ENCODE measurements around the gene PAXX. TPM values are rescaled to one million over a fixed set of nuclear protein-coding genes. Genes with fewer than 3 reads are reported as not detected.

PAXX gene
- total RNA-seq, 4 donors from 2014 or later = 65.7 to 142 (median 68.9) TPM

DNA sequence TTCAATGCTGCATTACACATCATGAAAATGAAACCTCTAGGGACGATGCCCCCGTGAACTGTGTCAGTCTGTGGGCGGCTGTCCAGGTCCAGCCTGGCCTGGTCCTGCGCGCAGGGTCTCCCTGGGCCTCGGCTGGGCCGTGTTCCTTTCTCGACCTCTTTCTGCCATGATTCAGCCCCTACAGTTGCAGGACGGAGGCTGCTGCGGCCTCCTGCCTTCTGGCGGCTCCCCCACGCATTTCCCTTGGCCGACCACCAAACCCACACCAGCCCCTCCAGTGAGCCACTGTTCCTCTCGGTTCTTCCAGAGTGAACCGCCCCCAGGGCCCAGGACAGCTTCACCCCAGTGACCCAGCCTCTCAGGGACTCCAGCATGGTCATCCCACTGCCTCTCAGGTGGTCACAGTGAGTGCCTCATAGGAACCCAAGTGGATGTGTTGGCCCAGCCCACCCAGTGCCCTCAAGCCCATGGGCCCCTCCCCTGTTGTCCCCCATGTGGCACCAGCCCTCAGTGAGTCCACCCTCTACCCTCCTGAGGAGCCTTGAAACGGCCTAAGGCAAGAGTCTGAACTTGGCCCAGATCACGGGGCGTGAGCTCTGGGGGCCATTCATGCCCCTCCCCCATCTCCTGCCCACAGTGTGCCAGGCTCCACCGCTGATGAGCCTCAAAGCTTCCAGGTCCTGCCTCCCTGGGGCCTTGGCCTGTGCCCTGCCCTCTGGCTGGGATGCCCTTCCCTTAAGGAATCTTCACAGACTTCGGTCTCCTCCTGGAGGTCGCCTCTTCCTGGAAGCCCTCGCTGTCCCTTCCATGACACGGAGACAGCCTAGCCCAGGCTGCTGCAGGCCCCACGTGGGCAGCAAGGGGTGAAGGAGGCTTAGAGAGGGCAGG lies 14.1 kb downstream of the PAXX start:
- H3K9me3 ChIP-seq = peaks cover 0 to 5% (median 0%) of the 10 kb centered on the region in 4 donors
- TF ChIP-seq EP300 (IDR thresholded peaks at IDR 0.05) = peak in 1 of 2 donors; percentile 10
- TF ChIP-seq, protein P1, sequence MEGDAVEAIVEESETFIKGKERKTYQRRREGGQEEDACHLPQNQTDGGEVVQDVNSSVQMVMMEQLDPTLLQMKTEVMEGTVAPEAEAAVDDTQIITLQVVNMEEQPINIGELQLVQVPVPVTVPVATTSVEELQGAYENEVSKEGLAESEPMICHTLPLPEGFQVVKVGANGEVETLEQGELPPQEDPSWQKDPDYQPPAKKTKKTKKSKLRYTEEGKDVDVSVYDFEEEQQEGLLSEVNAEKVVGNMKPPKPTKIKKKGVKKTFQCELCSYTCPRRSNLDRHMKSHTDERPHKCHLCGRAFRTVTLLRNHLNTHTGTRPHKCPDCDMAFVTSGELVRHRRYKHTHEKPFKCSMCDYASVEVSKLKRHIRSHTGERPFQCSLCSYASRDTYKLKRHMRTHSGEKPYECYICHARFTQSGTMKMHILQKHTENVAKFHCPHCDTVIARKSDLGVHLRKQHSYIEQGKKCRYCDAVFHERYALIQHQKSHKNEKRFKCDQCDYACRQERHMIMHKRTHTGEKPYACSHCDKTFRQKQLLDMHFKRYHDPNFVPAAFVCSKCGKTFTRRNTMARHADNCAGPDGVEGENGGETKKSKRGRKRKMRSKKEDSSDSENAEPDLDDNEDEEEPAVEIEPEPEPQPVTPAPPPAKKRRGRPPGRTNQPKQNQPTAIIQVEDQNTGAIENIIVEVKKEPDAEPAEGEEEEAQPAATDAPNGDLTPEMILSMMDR (IDR thresholded peaks at IDR 0.05) = no peak
- H3K36me3 ChIP-seq = peaks cover 0 to 50% (median 5%) of the 10 kb centered on the region in 3 donors
- H3K27ac ChIP-seq = peak overlapping the region in 3 of 4 donors; percentile 12 to 71 (median 43)
- no peak for DNase-seq (ENCODE audit: low spot score in 2 of 2)
- H3K4me3 ChIP-seq = no peak overlapping the region
- H3K27me3 ChIP-seq = no peaks in the 10 kb centered on the region
- 38 to 43% methylated on average over 21 of the region's 24 CpGs for WGBS, 2 donors
- H3K4me1 ChIP-seq = peaks cover 0 to 27% (median 8%) of the 10 kb centered on the region in 4 donors

- no peak for DNase-seq (ENCODE audit: low spot score in 2 of 2)
- H3K27me3 ChIP-seq = no peaks in the 10 kb centered on the region
- WGBS, 2 donors = 46 to 59% methylated on average over 25 to 27 of the region's 30 CpGs
- peaks cover 0 to 5% (median 0%) of the 10 kb centered on the region in 4 donors for H3K9me3 ChIP-seq
- peaks cover 0 to 59% (median 13%) of the 10 kb centered on the region in 3 donors for H3K36me3 ChIP-seq
- TF ChIP-seq POLR2A (IDR thresholded peaks at IDR 0.05) (no peak), EP300 (IDR thresholded peaks at IDR 0.05) (no peak)
- TF ChIP-seq, protein P1 (IDR thresholded peaks at IDR 0.05) = no peak
- H3K27ac ChIP-seq = peak overlapping the region in 3 of 4 donors; percentile 0 to 71 (median 59)
- peaks cover 0 to 27% (median 8%) of the 10 kb centered on the region in 4 donors for H3K4me1 ChIP-seq
- H3K4me3 ChIP-seq = no peak overlapping the region
These were observed 15.0 kb downstream of the PAXX start for GRCh38 chr9:137007108-137007815.

DNA sequence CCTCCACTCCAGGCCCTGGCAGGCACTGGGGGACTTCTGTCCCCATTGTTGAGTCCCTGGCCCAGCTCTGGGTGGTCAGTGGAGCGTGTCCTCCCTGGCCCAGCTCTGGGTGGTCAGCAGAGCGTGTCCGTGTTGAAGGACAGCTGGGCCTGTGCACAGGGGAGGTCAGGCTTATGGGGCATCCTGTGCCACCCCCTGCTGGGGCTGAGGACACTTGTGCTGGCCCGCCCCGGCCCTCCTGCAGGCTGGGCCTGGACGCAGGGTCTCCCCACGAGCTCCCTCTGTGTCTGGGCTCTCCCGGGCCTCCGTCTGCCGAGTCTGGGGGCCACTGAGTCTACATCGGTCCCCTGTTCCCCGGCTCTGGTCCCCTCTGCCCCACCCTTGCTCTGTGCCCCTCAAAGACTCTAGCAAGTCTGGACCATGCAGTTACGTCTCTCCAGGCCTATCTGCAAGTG lies 15.6 kb downstream of the PAXX start:
- peaks cover 0 to 65% (median 13%) of the 10 kb centered on the region in 3 donors for H3K36me3 ChIP-seq
- 75 to 76% methylated on average over 5 to 12 of the region's 13 CpGs for WGBS, 2 donors
- TF ChIP-seq, protein P1 (IDR thresholded peaks at IDR 0.05) = no peak
- no peak for TF ChIP-seq POLR2A (IDR thresholded peaks at IDR 0.05)
- no peak for TF ChIP-seq EP300 (IDR thresholded peaks at IDR 0.05)

DNA sequence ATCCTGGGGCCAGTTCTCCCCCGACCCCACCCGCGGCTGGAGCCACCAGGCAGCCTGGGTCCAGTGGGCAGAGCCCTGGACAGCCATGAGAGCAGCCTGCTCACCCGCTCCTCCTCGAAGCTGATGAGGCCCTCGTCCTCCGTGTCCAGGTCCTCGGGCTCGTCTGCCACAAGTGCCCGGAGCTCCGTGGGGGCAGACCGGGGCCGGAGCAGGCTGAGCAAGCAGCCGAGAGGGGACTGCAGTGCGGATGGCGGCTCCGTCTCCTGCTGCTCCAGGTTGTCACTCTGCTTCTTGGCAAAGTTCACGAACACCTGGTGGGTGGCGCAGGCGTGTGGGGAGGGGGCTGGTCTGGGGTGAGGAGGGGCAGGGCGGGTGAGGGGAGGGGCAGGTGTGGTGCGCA lies 16.1 kb downstream of the PAXX start:
- Histone ChIP-seq H3K4me3 (no peak overlapping the region), H3K36me3 (peaks cover 0 to 70% (median 13%) of the 10 kb centered on the region in 3 donors), H3K4me1 (peaks cover 0 to 27% (median 8%) of the 10 kb centered on the region in 4 donors), H3K9me3 (peaks cover 0 to 5% (median 0%) of the 10 kb centered on the region in 4 donors), H3K27ac (peak overlapping the region in 1 of 4 donors; percentile 71), H3K27me3 (no peaks in the 10 kb centered on the region)
- TF ChIP-seq, protein P1 (IDR thresholded peaks at IDR 0.05) = no peak
- no peak for TF ChIP-seq EP300 (IDR thresholded peaks at IDR 0.05)
- TF ChIP-seq POLR2A (IDR thresholded peaks at IDR 0.05) = no peak
- no peak for DNase-seq (ENCODE audit: low spot score in 2 of 2)
- WGBS, 2 donors = 77 to 100% methylated on average over 2 to 20 of the region's 22 CpGs

More for the DNA sequence above, 15.6 kb downstream of the PAXX start:
- no peak for DNase-seq (ENCODE audit: low spot score in 2 of 2)
- Histone ChIP-seq H3K4me1 (peaks cover 0 to 27% (median 8%) of the 10 kb centered on the region in 4 donors), H3K27me3 (no peaks in the 10 kb centered on the region), H3K4me3 (no peak overlapping the region), H3K9me3 (peaks cover 0 to 5% (median 0%) of the 10 kb centered on the region in 4 donors), H3K27ac (peak overlapping the region in 2 of 4 donors; percentile 0 to 71)

Data from tibial nerve (tissue), 4 donors.